SH-SY5Y (cell line): ENCODE data around the gene LBHD2.

Experiments used
- GATA2 ChIP-seq: IDR thresholded peaks from 2 replicates; pipeline ENCODE4 v1.6.1; 2011; ENCODE audit warnings: mild to moderate bottlenecking, low read depth, low read length
- GATA3 ChIP-seq: IDR thresholded peaks from 2 replicates; pipeline ENCODE4 v1.6.1; 2011; ENCODE audit warnings: low read depth, mild to moderate bottlenecking, low read length, moderate library complexity

LBHD2 gene

GRCh38 chr14:103101963-103102688 is 18.1 kb downstream of the LBHD2 start:
- TF ChIP-seq GATA3 = no peak
- TF ChIP-seq GATA2 = no peak

GRCh38 chr14:103102689-103103260 is 18.8 kb downstream of the LBHD2 start:
- no peak for TF ChIP-seq GATA3
- TF ChIP-seq GATA2 = no peak

GRCh38 chr14:103103461-103104388 is 19.7 kb downstream of the LBHD2 start:
- TF ChIP-seq GATA3 (no peak), GATA2 (no peak)

- TF ChIP-seq GATA2 (no peak), GATA3 (no peak)
Observed at GRCh38 chr14:103104389-103104653, 20.3 kb downstream of the LBHD2 start.

- TF ChIP-seq GATA2 = no peak
- TF ChIP-seq GATA3 = no peak
Observed at GRCh38 chr14:103104654-103105452, 20.8 kb downstream of the LBHD2 start.

GRCh38 chr14:103105580-103106150 is 21.7 kb downstream of the LBHD2 start:
- TF ChIP-seq GATA2 (no peak), GATA3 (no peak)

GRCh38 chr14:103107455-103107854 is 23.4 kb downstream of the LBHD2 start:
- no peak for TF ChIP-seq GATA2
- TF ChIP-seq GATA3 = no peak

- TF ChIP-seq GATA3 (no peak), GATA2 (no peak)
Observed at GRCh38 chr14:103107941-103108748, 24.1 kb downstream of the LBHD2 start.

GRCh38 chr14:103108749-103109207 is 24.8 kb downstream of the LBHD2 start:
- TF ChIP-seq GATA2 = no peak
- no peak for TF ChIP-seq GATA3

GRCh38 chr14:103109535-103110441 is 25.8 kb downstream of the LBHD2 start:
- TF ChIP-seq GATA3 (no peak), GATA2 (no peak)

GRCh38 chr14:103110681-103111231 is 26.7 kb downstream of the LBHD2 start:
- TF ChIP-seq GATA2 (no peak), GATA3 (no peak)
